ENCODE measurements around the gene FANCE. TPM values are rescaled to one million over a fixed set of nuclear protein-coding genes. Genes with fewer than 3 reads are reported as not detected.

FANCE gene
- total RNA-seq, 1 experiment from 2014 or later: 16.1 TPM

DNA sequence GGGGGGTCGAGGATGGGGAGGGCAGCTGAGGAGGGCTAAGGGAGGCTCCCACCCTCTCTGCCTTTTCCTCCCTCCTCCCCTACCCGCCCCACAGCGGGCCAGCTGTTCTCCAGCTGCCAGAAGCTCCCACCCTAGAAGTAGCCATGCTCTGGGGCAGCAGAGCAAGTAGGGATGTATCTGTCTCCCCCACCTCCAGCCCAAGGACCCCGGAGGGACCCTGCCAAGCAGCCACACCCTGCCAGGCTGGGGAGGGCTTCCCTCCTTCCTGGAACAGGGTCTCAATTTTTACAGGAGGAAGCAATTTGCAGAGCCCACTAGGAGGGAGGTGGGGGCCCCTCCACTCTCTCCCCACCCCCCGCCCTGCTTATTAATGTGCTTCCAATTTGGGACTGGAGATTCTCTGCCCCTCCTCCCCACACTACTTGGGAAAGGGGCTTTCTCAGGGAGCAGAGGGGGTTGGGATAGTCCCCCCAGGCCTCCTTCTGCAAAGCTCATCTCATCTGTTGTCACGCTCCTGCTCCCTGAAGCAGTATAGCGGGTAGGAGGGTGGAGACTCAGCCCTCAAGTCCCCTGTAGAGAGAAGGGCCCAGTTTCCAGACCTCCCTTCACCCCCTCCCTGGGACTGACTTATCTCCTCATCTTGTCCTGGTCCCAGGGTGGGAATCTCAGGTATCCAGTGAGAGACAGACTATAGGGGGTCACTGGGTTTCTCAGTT lies 40.3 kb downstream of the FANCE start:
- Histone ChIP-seq H2AFZ (ENCODE audit: low read depth, low read length, poor library complexity, severe bottlenecking) (no peak overlapping the region), H3K4me1 (ENCODE audit: control insufficient read depth in 1 of 2, insufficient read depth in 2 of 2, low read length in 2 of 2) (peaks cover 50 to 69% of the 10 kb centered on the region in 2 experiments), H4K20me1 (ENCODE audit: insufficient read depth) (no peaks in the 10 kb centered on the region), H3K9me2 (ENCODE audit: insufficient read depth) (no peaks in the 10 kb centered on the region), H3K4me2 (ENCODE audit: low read length) (peak overlapping the region; percentile 21; the same call in 1 of the 2 replicates), H3K79me2 (ENCODE audit: insufficient read depth, low read length) (peaks cover 59% of the 10 kb centered on the region), H3K4me3 (replicated peaks in 1 of 2; ENCODE audit: low read depth in 1 of 2, low read length in 2 of 2) (no peak overlapping the region), H3K9ac (ENCODE audit: low read length) (no peak overlapping the region), H3K27me3 (ENCODE audit: insufficient read depth, low read length) (no peaks in the 10 kb centered on the region), H3K9me3 (ENCODE audit: control insufficient read depth in 1 of 2, insufficient read depth in 1 of 2, low read depth in 1 of 2, low read length in 2 of 2) (no peaks in the 10 kb centered on the region), H3K36me3 (ENCODE audit: control insufficient read depth in 1 of 2, insufficient read depth in 2 of 2, low read length in 2 of 2) (no peaks in the 10 kb centered on the region), H3K27ac (ENCODE audit: low read depth, low read length) (no peak overlapping the region; the same call in 1 of the 2 replicates)
- ChIA-PET RAD21 (ENCODE audit: low non-redundant PET in 1 of 2, low total read pairs in 2 of 2, uncharacterized antibody in 2 of 2, unreplicated experiment in 2 of 2) (no interaction called here), POLR2A (interaction anchor here (1.4 kb wide), 1 partner anchor 11 kb away, joined by 3 read pairs; no protein-coding TSS in a partner anchor), CTCF (no interaction called here)
- BruUV-seq (replicated peaks): no TSS peak
- no peak for DNase-seq (ENCODE audit: low read depth, low spot score)
- ATAC-seq: no peak
- intact Hi-C loops (cut with micrococcal nuclease): no loop called here
- TF ChIP-seq CEBPB (IDR thresholded peaks at IDR 0.05; ENCODE audit: low read depth): no peak
- TF ChIP-seq, protein P1, sequence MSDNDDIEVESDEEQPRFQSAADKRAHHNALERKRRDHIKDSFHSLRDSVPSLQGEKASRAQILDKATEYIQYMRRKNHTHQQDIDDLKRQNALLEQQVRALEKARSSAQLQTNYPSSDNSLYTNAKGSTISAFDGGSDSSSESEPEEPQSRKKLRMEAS (IDR thresholded peaks at IDR 0.05): no peak
- no peak for TF ChIP-seq SRF (IDR thresholded peaks at IDR 0.05; ENCODE audit: low read depth)
- no peak for TF ChIP-seq SP1 (IDR thresholded peaks at IDR 0.05; ENCODE audit: low read depth)
- TF ChIP-seq ELF1 (IDR thresholded peaks at IDR 0.05; ENCODE audit: borderline replicate concordance, low read depth): no peak
- TF ChIP-seq TCF7L2 (IDR thresholded peaks at IDR 0.05; ENCODE audit: borderline replicate concordance, extremely low read depth, insufficient read depth, insufficient read length): no peak
- no peak for TF ChIP-seq SIN3A (IDR thresholded peaks at IDR 0.05; ENCODE audit: low read depth)
- no peak for TF ChIP-seq POLR2AphosphoS5 (IDR thresholded peaks at IDR 0.05; ENCODE audit: low read depth, low read length)
- TF ChIP-seq, protein P2, sequence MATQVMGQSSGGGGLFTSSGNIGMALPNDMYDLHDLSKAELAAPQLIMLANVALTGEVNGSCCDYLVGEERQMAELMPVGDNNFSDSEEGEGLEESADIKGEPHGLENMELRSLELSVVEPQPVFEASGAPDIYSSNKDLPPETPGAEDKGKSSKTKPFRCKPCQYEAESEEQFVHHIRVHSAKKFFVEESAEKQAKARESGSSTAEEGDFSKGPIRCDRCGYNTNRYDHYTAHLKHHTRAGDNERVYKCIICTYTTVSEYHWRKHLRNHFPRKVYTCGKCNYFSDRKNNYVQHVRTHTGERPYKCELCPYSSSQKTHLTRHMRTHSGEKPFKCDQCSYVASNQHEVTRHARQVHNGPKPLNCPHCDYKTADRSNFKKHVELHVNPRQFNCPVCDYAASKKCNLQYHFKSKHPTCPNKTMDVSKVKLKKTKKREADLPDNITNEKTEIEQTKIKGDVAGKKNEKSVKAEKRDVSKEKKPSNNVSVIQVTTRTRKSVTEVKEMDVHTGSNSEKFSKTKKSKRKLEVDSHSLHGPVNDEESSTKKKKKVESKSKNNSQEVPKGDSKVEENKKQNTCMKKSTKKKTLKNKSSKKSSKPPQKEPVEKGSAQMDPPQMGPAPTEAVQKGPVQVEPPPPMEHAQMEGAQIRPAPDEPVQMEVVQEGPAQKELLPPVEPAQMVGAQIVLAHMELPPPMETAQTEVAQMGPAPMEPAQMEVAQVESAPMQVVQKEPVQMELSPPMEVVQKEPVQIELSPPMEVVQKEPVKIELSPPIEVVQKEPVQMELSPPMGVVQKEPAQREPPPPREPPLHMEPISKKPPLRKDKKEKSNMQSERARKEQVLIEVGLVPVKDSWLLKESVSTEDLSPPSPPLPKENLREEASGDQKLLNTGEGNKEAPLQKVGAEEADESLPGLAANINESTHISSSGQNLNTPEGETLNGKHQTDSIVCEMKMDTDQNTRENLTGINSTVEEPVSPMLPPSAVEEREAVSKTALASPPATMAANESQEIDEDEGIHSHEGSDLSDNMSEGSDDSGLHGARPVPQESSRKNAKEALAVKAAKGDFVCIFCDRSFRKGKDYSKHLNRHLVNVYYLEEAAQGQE (IDR thresholded peaks at IDR 0.05; ENCODE audit: low read depth): no peak
- no peak for TF ChIP-seq CBX3 (IDR thresholded peaks at IDR 0.05; ENCODE audit: low read depth)
- no peak for TF ChIP-seq RAD21 (IDR thresholded peaks at IDR 0.05; ENCODE audit: low read depth)
- TF ChIP-seq CTCF (IDR thresholded peaks at IDR 0.05 in 2 of 3, conservative IDR thresholded peaks at IDR 0.05 in 1 of 3; ENCODE audit: borderline replicate concordance in 1 of 3, insufficient read depth in 1 of 3, low read depth in 2 of 3, low read length in 2 of 3): no peak
- TF ChIP-seq EGR1 (IDR thresholded peaks at IDR 0.05; ENCODE audit: low read depth): no peak
- TF ChIP-seq EZH2 (IDR thresholded peaks at IDR 0.05): no peak
- no peak for TF ChIP-seq ATF3 (IDR thresholded peaks at IDR 0.05)
- TF ChIP-seq YY1 (IDR thresholded peaks at IDR 0.05; ENCODE audit: extremely low read depth, insufficient replicate concordance, low read depth, low read length): no peak
- no peak for TF ChIP-seq POLR2A (IDR thresholded peaks at IDR 0.05; ENCODE audit: borderline replicate concordance, extremely low read depth, insufficient read depth, insufficient read length)
- no peak for TF ChIP-seq ZFX (IDR thresholded peaks at IDR 0.05)

All from HCT116 (cell line).